ENCODE data around the gene KCNJ4. TPM values are rescaled to one million over a fixed set of nuclear protein-coding genes. Genes with fewer than 3 reads are reported as not detected.
"Not testable (repeated sequence)": the region's sequence is repeated elsewhere in the genome, so short reads cannot be mapped to it uniquely, and the experiment has no call there.

Gene KCNJ4
- total RNA-seq, 1 donor from 2014 or later, result 0.43 TPM

GRCh38 chr22:38413085-38414008, 41.7 kb downstream of the KCNJ4 start:
- Mint-ChIP-seq H3K27me3 (ENCODE audit: unreplicated experiment) (no peaks in the 10 kb centered on the region), H3K36me3 (ENCODE audit: unreplicated experiment) (no peaks in the 10 kb centered on the region), H3K9me3 (ENCODE audit: unreplicated experiment) (no peaks in the 10 kb centered on the region), H3K4me3 (ENCODE audit: unreplicated experiment) (no peak overlapping the region), H3K27ac (ENCODE audit: unreplicated experiment) (no peak overlapping the region), H3K4me1 (ENCODE audit: unreplicated experiment) (no peaks in the 10 kb centered on the region)
- DNase-seq (ENCODE audit: extremely low spot score, unreplicated experiment), result peak; percentile 80
- no peak for TF ChIP-seq CTCF (IDR thresholded peaks at IDR 0.05)

GRCh38 chr22:38412435-38413084, 42.4 kb downstream of the KCNJ4 start:
- TF ChIP-seq CTCF (IDR thresholded peaks at IDR 0.05), result peak; percentile 58
- Mint-ChIP-seq H3K27ac (ENCODE audit: unreplicated experiment) (no peak overlapping the region), H3K4me1 (ENCODE audit: unreplicated experiment) (no peaks in the 10 kb centered on the region), H3K4me3 (ENCODE audit: unreplicated experiment) (no peak overlapping the region), H3K36me3 (ENCODE audit: unreplicated experiment) (no peaks in the 10 kb centered on the region), H3K27me3 (ENCODE audit: unreplicated experiment) (no peaks in the 10 kb centered on the region), H3K9me3 (ENCODE audit: unreplicated experiment) (no peaks in the 10 kb centered on the region)
- peak; percentile 84 for DNase-seq (ENCODE audit: extremely low spot score, unreplicated experiment)

GRCh38 chr22:38411016-38411415, 44.0 kb downstream of the KCNJ4 start:
- TF ChIP-seq CTCF (IDR thresholded peaks at IDR 0.05), result no peak
- Mint-ChIP-seq H3K27ac (ENCODE audit: unreplicated experiment) (no peak overlapping the region), H3K27me3 (ENCODE audit: unreplicated experiment) (peaks cover 3% of the 10 kb centered on the region), H3K9me3 (ENCODE audit: unreplicated experiment) (no peaks in the 10 kb centered on the region), H3K4me3 (ENCODE audit: unreplicated experiment) (no peak overlapping the region), H3K36me3 (ENCODE audit: unreplicated experiment) (no peaks in the 10 kb centered on the region), H3K4me1 (ENCODE audit: unreplicated experiment) (no peaks in the 10 kb centered on the region)
- no peak for DNase-seq (ENCODE audit: extremely low spot score, unreplicated experiment)

GRCh38 chr22:38409916-38410315, 45.1 kb downstream of the KCNJ4 start:
- H3K4me1 Mint-ChIP-seq (ENCODE audit: unreplicated experiment); H3K9me3 Mint-ChIP-seq (ENCODE audit: unreplicated experiment); H3K27ac Mint-ChIP-seq (ENCODE audit: unreplicated experiment); H3K4me3 Mint-ChIP-seq (ENCODE audit: unreplicated experiment); H3K36me3 Mint-ChIP-seq (ENCODE audit: unreplicated experiment); H3K27me3 Mint-ChIP-seq (ENCODE audit: unreplicated experiment): not testable (repeated sequence)
- peak; percentile 80 for DNase-seq (ENCODE audit: extremely low spot score, unreplicated experiment)

- no peak for DNase-seq (ENCODE audit: extremely low spot score, unreplicated experiment)
- no peak overlapping the region for H3K4me3 Mint-ChIP-seq (ENCODE audit: unreplicated experiment)
- H3K27me3 Mint-ChIP-seq (ENCODE audit: unreplicated experiment), result peaks cover 14% of the 10 kb centered on the region
- no peaks in the 10 kb centered on the region for H3K36me3 Mint-ChIP-seq (ENCODE audit: unreplicated experiment)
- no peak overlapping the region for H3K27ac Mint-ChIP-seq (ENCODE audit: unreplicated experiment)
- no peak for TF ChIP-seq CTCF (IDR thresholded peaks at IDR 0.05)
- no peaks in the 10 kb centered on the region for H3K4me1 Mint-ChIP-seq (ENCODE audit: unreplicated experiment)
- no peaks in the 10 kb centered on the region for H3K9me3 Mint-ChIP-seq (ENCODE audit: unreplicated experiment)
Measured at GRCh38 chr22:38406617-38407016, 48.4 kb downstream of the KCNJ4 start.

All from osteocyte (in vitro differentiated cells).